ENCODE measurements around the gene FOXD1. TPM values are rescaled to one million over a fixed set of nuclear protein-coding genes. Genes with fewer than 3 reads are reported as not detected.
"Not testable (repeated sequence)": the region's sequence is repeated elsewhere in the genome, so short reads cannot be mapped to it uniquely, and the experiment has no call there.

The FOXD1 gene
- polyA plus RNA-seq, 1 donor: 0.04 TPM

- no peak overlapping the region for H3K4me3 ChIP-seq (ENCODE audit: low read length)
- H3K4me1 ChIP-seq (ENCODE audit: control insufficient read depth, insufficient read depth, low read length): no peaks in the 10 kb centered on the region
- DNase-seq: peak in 1 of 2 donors; percentile 29
- H3K36me3 ChIP-seq (ENCODE audit: control insufficient read depth, insufficient read depth, low read length): no peaks in the 10 kb centered on the region
- no peaks in the 10 kb centered on the region for H3K9me3 ChIP-seq (ENCODE audit: control insufficient read depth, low read depth, low read length)
- H3K27ac ChIP-seq (ENCODE audit: low read length): no peak overlapping the region
- H3K27me3 ChIP-seq (ENCODE audit: control insufficient read depth, insufficient read depth, low read length): peaks cover 4% of the 10 kb centered on the region
- WGBS (ENCODE audit: insufficient coverage, low lambda C conversion rate): no CpG with 5 or more reads among the region's 7 CpGs
Observed at GRCh38 chr5:73464016-73464745, 15.6 kb upstream of the FOXD1 start.

- Histone ChIP-seq H3K27ac (ENCODE audit: low read length) (no peak overlapping the region), H3K27me3 (ENCODE audit: control insufficient read depth, insufficient read depth, low read length) (peaks cover 5% of the 10 kb centered on the region), H3K4me3 (ENCODE audit: low read length) (no peak overlapping the region), H3K36me3 (ENCODE audit: control insufficient read depth, insufficient read depth, low read length) (no peaks in the 10 kb centered on the region), H3K4me1 (ENCODE audit: control insufficient read depth, insufficient read depth, low read length) (no peaks in the 10 kb centered on the region), H3K9me3 (ENCODE audit: control insufficient read depth, low read depth, low read length) (no peaks in the 10 kb centered on the region)
- DNase-seq: no peak
- no CpG with 5 or more reads among the region's 1 CpG for WGBS (ENCODE audit: insufficient coverage, low lambda C conversion rate)
Observed at GRCh38 chr5:73460133-73460532, 11.6 kb upstream of the FOXD1 start.

- H3K27me3 ChIP-seq (ENCODE audit: control insufficient read depth, insufficient read depth, low read length): peaks cover 5% of the 10 kb centered on the region
- no CpG with 5 or more reads among the region's 1 CpG for WGBS (ENCODE audit: insufficient coverage, low lambda C conversion rate)
- DNase-seq: no peak
- H3K36me3 ChIP-seq (ENCODE audit: control insufficient read depth, insufficient read depth, low read length): no peaks in the 10 kb centered on the region
- no peak overlapping the region for H3K4me3 ChIP-seq (ENCODE audit: low read length)
- no peaks in the 10 kb centered on the region for H3K4me1 ChIP-seq (ENCODE audit: control insufficient read depth, insufficient read depth, low read length)
- H3K9me3 ChIP-seq (ENCODE audit: control insufficient read depth, low read depth, low read length): no peaks in the 10 kb centered on the region
- H3K27ac ChIP-seq (ENCODE audit: low read length): no peak overlapping the region
Observed at GRCh38 chr5:73459366-73459765, 10.8 kb upstream of the FOXD1 start.

GRCh38 chr5:73456462-73456861 lies 7.9 kb upstream of the FOXD1 start:
- not testable (repeated sequence) for H3K4me1 ChIP-seq (ENCODE audit: control insufficient read depth, insufficient read depth, low read length); DNase-seq; H3K36me3 ChIP-seq (ENCODE audit: control insufficient read depth, insufficient read depth, low read length); H3K27ac ChIP-seq (ENCODE audit: low read length); H3K9me3 ChIP-seq (ENCODE audit: control insufficient read depth, low read depth, low read length); H3K4me3 ChIP-seq (ENCODE audit: low read length)
- peaks cover 31% of the 10 kb centered on the region for H3K27me3 ChIP-seq (ENCODE audit: control insufficient read depth, insufficient read depth, low read length)
- WGBS (ENCODE audit: insufficient coverage, low lambda C conversion rate): no CpG with 5 or more reads among the region's 1 CpG

GRCh38 chr5:73454379-73455036 lies 5.9 kb upstream of the FOXD1 start:
- WGBS (ENCODE audit: insufficient coverage, low lambda C conversion rate): no CpG with 5 or more reads among the region's 6 CpGs
- peaks cover 3% of the 10 kb centered on the region for H3K9me3 ChIP-seq (ENCODE audit: control insufficient read depth, low read depth, low read length)
- no peak overlapping the region for H3K27ac ChIP-seq (ENCODE audit: low read length)
- no peaks in the 10 kb centered on the region for H3K36me3 ChIP-seq (ENCODE audit: control insufficient read depth, insufficient read depth, low read length)
- peaks cover 48% of the 10 kb centered on the region for H3K27me3 ChIP-seq (ENCODE audit: control insufficient read depth, insufficient read depth, low read length)
- H3K4me1 ChIP-seq (ENCODE audit: control insufficient read depth, insufficient read depth, low read length): peaks cover 3% of the 10 kb centered on the region
- peak; percentile 65 to 67 for DNase-seq
- H3K4me3 ChIP-seq (ENCODE audit: low read length): no peak overlapping the region

GRCh38 chr5:73452215-73452614 lies 3.6 kb upstream of the FOXD1 start:
- Histone ChIP-seq H3K4me1 (ENCODE audit: control insufficient read depth, insufficient read depth, low read length) (peaks cover 11% of the 10 kb centered on the region), H3K36me3 (ENCODE audit: control insufficient read depth, insufficient read depth, low read length) (no peaks in the 10 kb centered on the region), H3K9me3 (ENCODE audit: control insufficient read depth, low read depth, low read length) (peaks cover 5% of the 10 kb centered on the region), H3K4me3 (ENCODE audit: low read length) (no peak overlapping the region), H3K27ac (ENCODE audit: low read length) (no peak overlapping the region), H3K27me3 (ENCODE audit: control insufficient read depth, insufficient read depth, low read length) (peaks cover 60% of the 10 kb centered on the region)
- WGBS (ENCODE audit: insufficient coverage, low lambda C conversion rate): 74% methylated on average over 3 of the region's 6 CpGs
- no peak for DNase-seq

GRCh38 chr5:73451224-73452130 lies 2.9 kb upstream of the FOXD1 start:
- Histone ChIP-seq H3K4me3 (ENCODE audit: low read length) (peak overlapping the region; percentile 34), H3K27ac (ENCODE audit: low read length) (no peak overlapping the region), H3K27me3 (ENCODE audit: control insufficient read depth, insufficient read depth, low read length) (peaks cover 64% of the 10 kb centered on the region), H3K4me1 (ENCODE audit: control insufficient read depth, insufficient read depth, low read length) (peaks cover 13% of the 10 kb centered on the region), H3K36me3 (ENCODE audit: control insufficient read depth, insufficient read depth, low read length) (no peaks in the 10 kb centered on the region), H3K9me3 (ENCODE audit: control insufficient read depth, low read depth, low read length) (peaks cover 5% of the 10 kb centered on the region)
- no CpG with 5 or more reads among the region's 70 CpGs for WGBS (ENCODE audit: insufficient coverage, low lambda C conversion rate)
- peak in 1 of 2 donors; percentile 62 for DNase-seq

GRCh38 chr5:73450672-73451223 lies 2.2 kb upstream of the FOXD1 start:
- peak in 1 of 2 donors; percentile 50 for DNase-seq
- Histone ChIP-seq H3K27ac (ENCODE audit: low read length) (no peak overlapping the region), H3K4me3 (ENCODE audit: low read length) (peak overlapping the region; percentile 34), H3K27me3 (ENCODE audit: control insufficient read depth, insufficient read depth, low read length) (peaks cover 70% of the 10 kb centered on the region), H3K4me1 (ENCODE audit: control insufficient read depth, insufficient read depth, low read length) (peaks cover 14% of the 10 kb centered on the region), H3K9me3 (ENCODE audit: control insufficient read depth, low read depth, low read length) (peaks cover 5% of the 10 kb centered on the region), H3K36me3 (ENCODE audit: control insufficient read depth, insufficient read depth, low read length) (no peaks in the 10 kb centered on the region)
- WGBS (ENCODE audit: insufficient coverage, low lambda C conversion rate): no CpG with 5 or more reads among the region's 27 CpGs

- Histone ChIP-seq H3K9me3 (ENCODE audit: control insufficient read depth, low read depth, low read length) (peaks cover 5% of the 10 kb centered on the region), H3K4me3 (ENCODE audit: low read length) (no peak overlapping the region), H3K27ac (ENCODE audit: low read length) (no peak overlapping the region), H3K36me3 (ENCODE audit: control insufficient read depth, insufficient read depth, low read length) (no peaks in the 10 kb centered on the region), H3K27me3 (ENCODE audit: control insufficient read depth, insufficient read depth, low read length) (peaks cover 74% of the 10 kb centered on the region), H3K4me1 (ENCODE audit: control insufficient read depth, insufficient read depth, low read length) (peaks cover 14% of the 10 kb centered on the region)
- WGBS (ENCODE audit: insufficient coverage, low lambda C conversion rate): no CpG with 5 or more reads among the region's 7 CpGs
- DNase-seq: no peak
Observed at GRCh38 chr5:73450137-73450536, 1.6 kb upstream of the FOXD1 start.
